Bronchial epithelial cell (primary cell): ENCODE data around the gene USPL1. TPM values are rescaled to one million over a fixed set of nuclear protein-coding genes. Genes with fewer than 3 reads are reported as not detected.

Experiments used
- DNase-seq: peaks from one replicate; pipeline ENCODE4 v3.0.0-alpha.2; 2010; ENCODE audit warnings: low read depth
- FAIRE-seq: peaks from 2 replicates; lab custom pipeline; 2011; peaks lifted over from hg19 to GRCh38; lab: Jason Lieb, UNC
- H3K27me3 ChIP-seq: 2 replicates; pipeline ENCODE4 v1.5.1; 2011; ENCODE audit warnings: low read length; ENCODE audit not compliant: control insufficient read depth, insufficient read depth
- H3K36me3 ChIP-seq: 2 replicates; pipeline ENCODE4 v1.5.1; 2011; ENCODE audit warnings: low read length; ENCODE audit not compliant: control insufficient read depth, insufficient read depth
- H3K4me3 ChIP-seq: 2 replicates; pipeline ENCODE4 v1.5.1; 2011; ENCODE audit warnings: mild to moderate bottlenecking, low read depth, low read length, control low read depth
- total RNA-seq: library from RNA; depleted of rRNA; stranded (reverse); fragments of >200 nt; gene quantifications from 2 replicates; pipeline ENCODE4 v1.2.1, GENCODE V29; 2014
- TF ChIP-seq, protein P1 (sequence below): IDR thresholded peaks from 2 replicates; pipeline ENCODE4 v1.5.1; 2011; ENCODE audit warnings: mild to moderate bottlenecking, moderate library complexity, low read length, control low read depth, inconsistent platforms; ENCODE audit not compliant: insufficient read depth, severe bottlenecking

Gene USPL1
- total RNA-seq, 1 donor from 2014 or later: 20.0 TPM

DNA sequence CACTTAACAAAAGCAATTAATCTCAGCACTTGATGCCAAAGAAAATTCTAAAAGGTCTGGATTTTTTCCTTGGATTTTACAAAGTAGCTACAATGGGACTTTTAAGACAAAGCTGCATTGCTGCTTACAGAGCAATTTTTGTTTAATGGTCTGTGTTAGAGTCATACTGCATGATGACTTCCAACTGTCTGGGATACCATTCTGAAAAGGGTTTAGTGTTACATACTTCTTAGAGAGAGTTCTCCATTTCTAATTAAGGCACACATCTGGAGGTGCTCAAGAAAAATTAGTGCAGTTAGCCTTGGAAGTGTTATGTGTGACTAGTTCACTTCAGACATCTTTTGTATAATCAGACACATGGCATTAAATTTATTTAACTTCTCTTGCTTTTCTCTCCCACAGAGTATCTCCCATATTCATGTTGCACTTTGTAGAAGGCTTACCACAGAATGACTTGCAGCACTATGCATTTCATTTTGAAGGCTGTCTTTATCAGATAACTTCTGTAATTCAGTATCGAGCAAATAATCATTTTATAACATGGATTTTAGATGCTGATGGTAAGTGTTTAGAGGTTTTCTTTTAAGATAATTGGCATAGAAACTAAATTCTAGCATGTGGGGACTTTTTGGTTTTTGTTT, 35.1 kb downstream of the USPL1 start:
- TF ChIP-seq, protein P1, sequence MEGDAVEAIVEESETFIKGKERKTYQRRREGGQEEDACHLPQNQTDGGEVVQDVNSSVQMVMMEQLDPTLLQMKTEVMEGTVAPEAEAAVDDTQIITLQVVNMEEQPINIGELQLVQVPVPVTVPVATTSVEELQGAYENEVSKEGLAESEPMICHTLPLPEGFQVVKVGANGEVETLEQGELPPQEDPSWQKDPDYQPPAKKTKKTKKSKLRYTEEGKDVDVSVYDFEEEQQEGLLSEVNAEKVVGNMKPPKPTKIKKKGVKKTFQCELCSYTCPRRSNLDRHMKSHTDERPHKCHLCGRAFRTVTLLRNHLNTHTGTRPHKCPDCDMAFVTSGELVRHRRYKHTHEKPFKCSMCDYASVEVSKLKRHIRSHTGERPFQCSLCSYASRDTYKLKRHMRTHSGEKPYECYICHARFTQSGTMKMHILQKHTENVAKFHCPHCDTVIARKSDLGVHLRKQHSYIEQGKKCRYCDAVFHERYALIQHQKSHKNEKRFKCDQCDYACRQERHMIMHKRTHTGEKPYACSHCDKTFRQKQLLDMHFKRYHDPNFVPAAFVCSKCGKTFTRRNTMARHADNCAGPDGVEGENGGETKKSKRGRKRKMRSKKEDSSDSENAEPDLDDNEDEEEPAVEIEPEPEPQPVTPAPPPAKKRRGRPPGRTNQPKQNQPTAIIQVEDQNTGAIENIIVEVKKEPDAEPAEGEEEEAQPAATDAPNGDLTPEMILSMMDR: no peak
- Histone ChIP-seq H3K4me3 (no peak overlapping the region), H3K27me3 (no peaks in the 10 kb centered on the region), H3K36me3 (peaks cover 10% of the 10 kb centered on the region)
- no peak for DNase-seq
- FAIRE-seq: no peak

DNA sequence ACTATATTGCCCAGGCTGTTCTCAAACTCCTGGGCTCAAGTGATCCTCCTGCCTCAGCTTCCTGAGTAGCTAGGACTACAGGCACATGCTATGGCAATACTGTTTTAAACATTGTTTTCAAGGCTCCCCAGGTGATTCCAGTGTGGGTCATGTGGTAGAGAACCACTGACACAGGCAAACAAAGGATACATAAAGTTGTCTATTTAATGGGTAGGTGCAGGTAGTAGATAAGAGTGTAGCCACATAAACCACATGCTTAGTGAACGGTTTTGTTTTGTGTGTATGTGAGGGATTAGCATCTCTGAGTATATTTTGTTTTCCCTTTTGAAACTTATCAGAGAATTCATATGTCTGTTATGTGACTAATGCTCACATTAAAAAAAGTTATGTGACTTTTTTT, 36.7 kb downstream of the USPL1 start:
- Histone ChIP-seq H3K4me3 (no peak overlapping the region), H3K36me3 (peaks cover 6% of the 10 kb centered on the region), H3K27me3 (no peaks in the 10 kb centered on the region)
- no peak for FAIRE-seq
- TF ChIP-seq, protein P1: no peak
- no peak for DNase-seq

DNA sequence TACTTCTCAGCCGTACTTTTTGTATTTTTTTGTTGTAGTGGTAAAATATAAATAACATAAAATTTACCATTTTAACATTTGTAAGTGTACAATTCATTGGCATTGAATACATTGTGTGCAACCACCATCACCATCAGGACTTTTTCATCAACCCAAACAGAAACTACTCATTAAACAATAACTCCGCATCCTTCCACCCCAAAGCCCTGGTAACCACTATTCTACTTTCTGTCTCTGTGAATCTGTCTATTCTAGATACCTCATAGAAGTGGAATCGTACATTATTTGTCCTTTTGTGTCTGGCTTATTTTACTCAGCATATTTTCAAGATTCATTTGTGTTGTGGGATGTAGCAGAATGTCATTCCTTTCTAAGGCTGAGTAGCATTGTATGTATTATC, 38.5 kb downstream of the USPL1 start:
- FAIRE-seq: no peak
- Histone ChIP-seq H3K36me3 (peaks cover 6% of the 10 kb centered on the region), H3K4me3 (no peak overlapping the region), H3K27me3 (no peaks in the 10 kb centered on the region)
- TF ChIP-seq, protein P1: no peak
- DNase-seq: no peak

DNA sequence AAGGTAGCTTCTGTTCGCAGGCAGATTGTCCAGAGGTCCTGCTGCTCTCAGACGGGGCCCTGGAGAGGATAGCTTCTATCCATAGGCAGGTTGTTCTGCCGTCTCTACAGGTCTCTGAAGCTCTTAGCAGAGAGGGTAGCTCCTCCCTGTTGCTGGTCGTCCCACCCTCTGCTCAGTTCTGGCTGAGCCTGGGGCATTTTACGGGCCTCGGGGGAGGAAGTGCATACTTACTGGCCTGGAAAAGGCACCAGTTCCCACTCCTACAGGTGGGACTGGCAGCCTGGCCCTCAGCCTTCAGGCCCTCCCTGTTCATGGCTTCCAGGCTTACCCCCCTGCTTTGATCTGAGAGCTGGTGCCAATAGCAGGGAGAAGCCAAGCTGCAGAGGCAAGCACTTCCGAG, 42.3 kb downstream of the USPL1 start:
- H3K36me3 ChIP-seq: peaks cover 4% of the 10 kb centered on the region
- DNase-seq (no peak), FAIRE-seq (no peak)

DNA sequence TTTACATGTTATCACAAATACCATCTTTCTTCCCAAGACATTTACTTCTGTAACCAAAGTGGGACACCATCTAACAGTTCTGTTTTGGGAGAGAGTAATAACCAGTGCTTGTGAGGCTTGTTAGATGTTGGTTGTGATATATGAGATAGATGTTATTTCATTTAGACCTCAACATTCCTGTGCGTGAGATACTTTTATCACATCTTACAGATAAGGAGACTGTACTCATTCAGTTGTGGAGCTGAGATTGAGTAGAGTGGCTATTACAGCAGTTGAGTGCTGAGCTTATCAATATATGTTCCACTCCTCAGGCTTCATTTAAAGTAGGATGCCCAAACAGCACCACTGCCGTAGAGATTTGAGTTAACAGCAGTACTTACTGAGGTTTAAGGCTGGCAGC, 43.1 kb downstream of the USPL1 start:
- FAIRE-seq: no peak

More for the DNA sequence above, 42.3 kb downstream of the USPL1 start:
- Histone ChIP-seq H3K4me3 (no peak overlapping the region), H3K27me3 (no peaks in the 10 kb centered on the region)
- TF ChIP-seq, protein P1: no peak

More for the DNA sequence above, 43.1 kb downstream of the USPL1 start:
- peaks cover 4% of the 10 kb centered on the region for H3K36me3 ChIP-seq
- DNase-seq: no peak
- TF ChIP-seq, protein P1: no peak
- H3K27me3 ChIP-seq: no peaks in the 10 kb centered on the region
- H3K4me3 ChIP-seq: no peak overlapping the region
